Ovary (tissue), 9 donors: Measurements from ENCODE around the gene CAPN14. TPM values are rescaled to one million over a fixed set of nuclear protein-coding genes. Genes with fewer than 3 reads are reported as not detected.

ENCODE experiments used
- DNase-seq, 5 donors: peaks; one replicate each; pipeline ENCODE4 v3.0.0-alpha.2; 2019 to 2020
- H3K27ac ChIP-seq, 2 donors: fragments of 200-600 bp; one replicate each; pipeline versions ENCODE4 v1.5.1 to v1.8.0; 2019 to 2022
- H3K27me3 ChIP-seq: fragments of 200-600 bp; one replicate; pipeline ENCODE4 v1.8.0; 2022
- H3K36me3 ChIP-seq: fragments of 200-600 bp; sonication (generic); one replicate; pipeline ENCODE4 v1.5.1; 2019
- H3K4me1 ChIP-seq: one replicate; pipeline ENCODE4 v1.8.1; 2013; ENCODE audit warnings: mild to moderate bottlenecking, moderate library complexity; ENCODE audit not compliant: insufficient read depth
- H3K4me3 ChIP-seq: fragments of 200-600 bp; sonication (generic); one replicate; pipeline ENCODE4 v1.5.1; 2017
- H3K9me3 ChIP-seq, 2 donors: fragments of 200-600 bp in 1 of 2; sonication (generic) in 1 of 2; one replicate each; pipeline versions ENCODE4 v1.5.1 to v1.8.1; 2013 to 2019; ENCODE audit warnings: mild to moderate bottlenecking in 1 of 2, moderate library complexity in 1 of 2
- EP300 ChIP-seq: sonication (generic); formaldehyde crosslinking; IDR thresholded peaks from one replicate; pipeline ENCODE4 v1.6.1; 2017; ENCODE audit warnings: antibody characterized with exemption
- POLR2A ChIP-seq: fragments of 450-650 bp; IDR thresholded peaks from one replicate; pipeline ENCODE4 v1.6.1; 2017; ENCODE audit warnings: antibody characterized with exemption, mild to moderate bottlenecking, moderate library complexity
- WGBS, 3 donors: extraction: QIAGEN DNeasy Blood & Tissue Kit in 1 of 3; methylation state at CpG; one replicate each; pipeline versions ENCODE4 v1.1.5 to v1.1.7; 2013 to 2017; 5-methylcytosine and 5-hydroxymethylcytosine counted together
- intact Hi-C, 4 donors: fragments of 100-400 bp; cut with DNase I; formaldehyde crosslinking; loops; one replicate each; pipeline versions ENCODE4 v1.11.0 to v1.15.1; 2022 to 2023
- polyA plus RNA-seq, 2 donors: library from polyadenylated mRNA; stranded (reverse); fragments of 200-250 nt in 1 of 2; fragments of 350-450 nt in 1 of 2; fragmentation: Illumina TruSeq in 1 of 2; extraction: RNeasy Lipid Tissue Mini Kit (QIAGEN cat#74804) in 1 of 2; gene quantifications; one replicate each; pipeline ENCODE4 v1.2.3, GENCODE V29; 2013 to 2014
- total RNA-seq, 7 donors: library from RNA; depleted of rRNA in 2 of 7; stranded (reverse); fragments of >200 nt in 2 of 7; fragmentation: NEBNext Ultra II Directional in 3 of 7; extraction: Animal tissue kit (Norgen Biotek cat#: 25700) in 3 of 7; gene quantifications; one replicate each; pipeline versions ENCODE4 v1.1.0 to v1.2.4, GENCODE V29; 2016 to 2023
- TF ChIP-seq, protein P1 (sequence below), 3 donors: fragments of 450-650 bp in 2 of 3; fragments of 200-600 bp in 1 of 3; IDR thresholded peaks; one replicate each; pipeline versions ENCODE4 v1.5.1 to v1.8.0; 2016 to 2022; ENCODE audit warnings: antibody characterized with exemption in 3 of 3, mild to moderate bottlenecking in 1 of 3
- donor health status: DM: no; HTN: no; CAD: no; lungs with moderate emphysema.
- donor health status: DM: no; HTN: no; CAD: no.
- donor health status: Bipolar disorder and iron deficiency.
- donor health status: DM: yes; HTN: yes; CAD: no.
- donor health status: DM: no; HTN: no; CAD: no.
- donor health status: DM: yes; HTN: yes; CAD: no.

Gene CAPN14
- total and polyA plus RNA-seq, 9 donors: 0.05 to 0.23 (median 0.05) TPM; not detected in 2

DNA sequence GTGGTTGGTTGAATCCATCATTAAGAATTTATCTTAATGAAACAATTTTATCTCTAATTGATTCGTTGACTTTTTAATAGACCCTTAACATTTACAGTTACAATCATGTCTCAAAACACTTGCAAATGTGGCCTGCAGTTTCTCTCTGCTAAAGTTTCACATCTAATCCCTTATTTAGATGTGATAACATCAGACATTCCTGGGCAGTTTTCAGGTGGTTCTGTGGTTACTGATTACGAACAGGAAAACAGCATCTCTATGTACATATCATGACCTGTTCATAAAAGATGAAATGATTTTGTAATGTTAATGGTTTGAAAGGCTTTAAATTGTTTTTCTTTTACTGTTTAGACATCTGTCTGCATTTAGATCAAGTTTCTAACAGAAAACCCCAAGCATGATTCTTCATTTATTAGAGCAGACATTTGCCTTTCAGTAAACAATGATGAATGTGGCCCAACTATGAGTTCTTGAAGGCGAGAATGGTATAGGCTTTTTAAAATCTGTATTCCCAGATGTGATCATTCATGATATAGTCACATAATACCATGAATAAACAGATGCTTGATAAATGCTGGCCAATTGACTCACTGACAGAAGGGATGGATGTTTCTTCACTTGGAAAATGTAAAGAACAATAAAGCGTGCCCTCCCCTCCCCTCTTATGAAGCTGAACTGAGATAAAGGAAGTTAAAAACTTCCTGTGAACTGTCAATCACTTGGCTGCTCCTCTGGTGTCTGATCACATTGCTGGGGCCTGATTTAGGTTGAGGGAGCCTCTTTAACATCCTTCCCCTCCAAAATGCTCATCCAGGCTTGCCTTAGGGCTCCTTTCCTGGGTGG is 3.5 kb downstream of the CAPN14 start:
- no peak for DNase-seq
- Histone ChIP-seq H3K4me3 (no peak overlapping the region), H3K27me3 (no peaks in the 10 kb centered on the region), H3K9me3 (no peaks in the 10 kb centered on the region), H3K4me1 (no peaks in the 10 kb centered on the region), H3K36me3 (no peaks in the 10 kb centered on the region), H3K27ac (no peak overlapping the region)
- intact Hi-C loops: no loop called here
- 12 to 69% (median 16%) methylated on average over 4 of the region's 4 CpGs for WGBS, 3 donors
- no peak for TF ChIP-seq EP300
- no peak for TF ChIP-seq POLR2A
- TF ChIP-seq, protein P1, sequence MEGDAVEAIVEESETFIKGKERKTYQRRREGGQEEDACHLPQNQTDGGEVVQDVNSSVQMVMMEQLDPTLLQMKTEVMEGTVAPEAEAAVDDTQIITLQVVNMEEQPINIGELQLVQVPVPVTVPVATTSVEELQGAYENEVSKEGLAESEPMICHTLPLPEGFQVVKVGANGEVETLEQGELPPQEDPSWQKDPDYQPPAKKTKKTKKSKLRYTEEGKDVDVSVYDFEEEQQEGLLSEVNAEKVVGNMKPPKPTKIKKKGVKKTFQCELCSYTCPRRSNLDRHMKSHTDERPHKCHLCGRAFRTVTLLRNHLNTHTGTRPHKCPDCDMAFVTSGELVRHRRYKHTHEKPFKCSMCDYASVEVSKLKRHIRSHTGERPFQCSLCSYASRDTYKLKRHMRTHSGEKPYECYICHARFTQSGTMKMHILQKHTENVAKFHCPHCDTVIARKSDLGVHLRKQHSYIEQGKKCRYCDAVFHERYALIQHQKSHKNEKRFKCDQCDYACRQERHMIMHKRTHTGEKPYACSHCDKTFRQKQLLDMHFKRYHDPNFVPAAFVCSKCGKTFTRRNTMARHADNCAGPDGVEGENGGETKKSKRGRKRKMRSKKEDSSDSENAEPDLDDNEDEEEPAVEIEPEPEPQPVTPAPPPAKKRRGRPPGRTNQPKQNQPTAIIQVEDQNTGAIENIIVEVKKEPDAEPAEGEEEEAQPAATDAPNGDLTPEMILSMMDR (IDR thresholded peaks at IDR 0.05): no peak

DNA sequence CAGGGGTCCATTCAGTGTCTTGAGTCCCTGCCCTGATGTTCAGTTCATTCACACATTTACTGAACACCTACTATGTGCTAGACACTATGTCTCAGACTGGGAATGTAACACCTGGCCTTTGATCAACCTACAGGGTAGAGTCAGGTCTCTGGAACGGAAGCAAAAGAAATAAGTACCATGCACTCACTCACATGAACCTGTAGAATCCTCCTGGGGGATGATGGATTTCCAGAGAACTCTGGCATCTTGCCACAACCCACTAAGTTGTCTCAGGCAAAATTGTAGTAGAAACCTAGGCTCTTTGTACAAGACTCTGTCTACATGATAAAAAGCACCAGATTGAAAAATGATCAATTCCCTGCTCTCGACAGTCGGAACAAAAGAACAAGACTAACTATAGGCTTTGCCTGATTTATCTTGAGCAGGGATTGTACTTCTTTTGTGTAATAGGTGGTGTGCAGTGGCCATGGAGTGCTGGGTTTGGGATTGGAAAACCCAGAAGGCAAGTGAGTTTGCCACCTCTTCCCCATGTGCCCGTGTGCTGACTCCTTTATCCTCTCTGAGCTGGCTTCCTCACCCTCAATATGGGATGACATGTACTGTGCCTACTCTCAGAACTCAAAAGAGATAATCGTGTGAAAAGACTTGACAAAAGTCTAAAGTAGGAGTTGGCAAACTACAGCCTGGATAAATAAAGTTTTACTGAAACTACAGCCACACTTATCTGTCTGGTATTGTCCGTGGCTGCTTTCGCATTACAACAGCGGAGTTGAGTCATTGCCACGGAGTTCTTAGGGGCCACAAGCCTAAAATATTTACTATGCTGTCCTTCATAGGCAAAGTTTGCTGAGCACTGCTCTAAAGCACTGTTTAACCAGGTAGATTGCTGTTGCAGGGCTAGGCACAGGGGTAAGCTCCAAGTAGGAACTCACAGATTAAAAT is 4.4 kb downstream of the CAPN14 start:
- WGBS, 3 donors: 77 to 83% (median 80%) methylated on average over 9 of the region's 9 CpGs
- no peak overlapping the region for H3K4me3 ChIP-seq
- no peaks in the 10 kb centered on the region for H3K36me3 ChIP-seq
- no peaks in the 10 kb centered on the region for H3K4me1 ChIP-seq
- DNase-seq: no peak
- TF ChIP-seq EP300 (no peak), POLR2A (no peak)
- TF ChIP-seq, protein P1 (IDR thresholded peaks at IDR 0.05): no peak
- H3K9me3 ChIP-seq: no peaks in the 10 kb centered on the region
- H3K27me3 ChIP-seq: no peaks in the 10 kb centered on the region
- no peak overlapping the region for H3K27ac ChIP-seq
- intact Hi-C loops: no loop called here

DNA sequence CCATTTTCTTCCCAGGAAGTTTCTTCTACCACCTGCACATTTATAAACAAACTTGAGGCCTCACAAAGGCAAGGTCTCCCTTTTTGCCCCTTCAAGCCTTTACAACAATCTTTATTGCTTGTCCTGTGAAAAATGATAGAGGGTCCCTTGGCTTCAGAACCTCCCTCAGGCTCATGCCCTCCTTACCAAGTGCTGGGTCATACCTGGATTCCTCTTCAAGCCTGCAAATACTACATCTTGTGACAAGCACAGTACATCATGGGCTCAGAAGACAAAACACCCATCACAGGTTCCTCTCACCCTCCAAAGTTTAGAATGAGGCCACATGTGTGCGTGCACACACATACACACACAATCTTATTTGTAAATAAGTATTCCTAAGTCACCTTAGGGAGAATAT is 9.1 kb downstream of the CAPN14 start:
- H3K27ac ChIP-seq: no peak overlapping the region
- intact Hi-C loops: no loop called here
- DNase-seq: no peak
- TF ChIP-seq EP300: no peak
- TF ChIP-seq, protein P1 (IDR thresholded peaks at IDR 0.05): no peak
- TF ChIP-seq POLR2A: no peak
- H3K4me1 ChIP-seq: no peaks in the 10 kb centered on the region
- 91 to 97% (median 94%) methylated on average over 1 of the region's 1 CpG for WGBS, 3 donors
- no peaks in the 10 kb centered on the region for H3K9me3 ChIP-seq
- H3K36me3 ChIP-seq: no peaks in the 10 kb centered on the region
- H3K4me3 ChIP-seq: no peak overlapping the region
- no peaks in the 10 kb centered on the region for H3K27me3 ChIP-seq

DNA sequence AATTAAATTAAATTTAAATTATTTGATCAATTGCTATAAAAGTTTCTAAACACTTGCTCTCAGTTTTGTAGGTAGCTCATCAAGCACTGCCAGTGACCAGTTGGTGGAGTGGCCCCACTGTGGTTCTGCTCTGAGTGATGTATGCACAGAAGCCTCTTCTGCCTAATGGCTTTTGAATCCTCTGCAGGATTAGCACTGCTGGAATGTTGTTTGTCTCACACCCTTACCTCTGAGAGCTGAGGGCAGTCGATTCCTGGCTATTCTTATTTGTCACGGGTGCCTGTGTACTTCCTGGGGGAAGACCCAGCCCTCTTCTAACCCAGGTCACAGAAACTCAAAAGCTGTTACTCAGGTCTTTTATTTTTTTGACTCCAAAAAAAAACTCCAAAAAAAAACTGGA is 9.5 kb downstream of the CAPN14 start:
- Histone ChIP-seq H3K27ac (no peak overlapping the region), H3K36me3 (no peaks in the 10 kb centered on the region), H3K27me3 (no peaks in the 10 kb centered on the region), H3K4me1 (no peaks in the 10 kb centered on the region), H3K9me3 (no peaks in the 10 kb centered on the region), H3K4me3 (no peak overlapping the region)
- TF ChIP-seq POLR2A (no peak), EP300 (no peak)
- TF ChIP-seq, protein P1 (IDR thresholded peaks at IDR 0.05): no peak
- WGBS, 3 donors: 31 to 41% (median 33%) methylated on average over 2 of the region's 2 CpGs
- intact Hi-C loops: no loop called here
- DNase-seq: no peak
